ENCODE data around the gene UTP4. TPM values are rescaled to one million over a fixed set of nuclear protein-coding genes. Genes with fewer than 3 reads are reported as not detected.

The UTP4 gene
- 51.4 and 54.2 TPM in 2 replicates for total RNA-seq
- long read RNA-seq, transcript UTP4-201 (17 exons, 2,322 nt), result major isoform, 76 of 142 reads
- long read RNA-seq, transcript UTP4-203 (17 exons, 2,186 nt), result minor isoform, 18 of 142 reads
- long read RNA-seq, partial matches to known transcripts, result 31 of 142 reads
- long read RNA-seq, other reads (novel, unspliced or antisense), result 17 of 142 reads

DNA sequence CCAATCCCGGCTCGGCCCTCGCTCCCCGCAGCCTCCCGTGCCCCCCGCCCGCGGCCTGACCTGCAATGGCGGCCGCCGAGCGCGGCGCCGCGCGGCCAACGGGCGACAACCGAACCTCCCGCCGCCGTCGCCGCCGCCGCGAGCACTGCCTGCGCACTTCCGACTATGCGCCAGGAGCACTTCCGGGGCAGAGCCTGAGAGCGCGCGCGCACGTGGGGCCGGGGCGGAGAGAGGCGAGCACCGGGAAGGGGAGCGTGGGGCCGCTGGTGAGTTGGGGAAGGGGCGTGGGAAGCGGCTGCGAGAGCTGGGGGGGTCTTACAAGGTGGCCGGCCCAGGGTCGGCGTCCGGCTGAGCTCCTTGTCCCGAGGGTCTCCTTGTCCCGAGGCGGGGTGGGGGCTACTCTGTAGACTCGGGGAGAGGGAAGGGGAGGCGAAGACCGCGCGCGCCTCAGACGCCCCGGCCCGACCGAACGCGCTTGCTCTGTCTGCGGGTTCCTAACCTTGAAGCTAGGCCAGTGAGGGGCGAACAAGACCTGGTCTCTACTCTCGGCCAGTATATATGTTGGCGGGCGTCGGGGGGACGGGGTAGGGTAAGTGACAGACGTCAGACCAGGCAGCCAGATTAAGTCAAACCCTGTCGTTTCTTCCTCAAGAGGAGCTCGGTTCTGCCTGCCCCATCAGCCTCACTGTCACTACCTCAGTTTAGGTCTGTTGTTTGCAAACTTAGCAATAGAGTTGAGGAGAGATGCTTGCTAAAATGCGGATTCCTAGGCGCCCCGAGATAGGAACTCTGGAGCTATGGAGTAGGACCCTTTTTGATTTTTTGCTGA, at the start of gene UTP4, which contains the start of gene CHTF8:
Gene UTP4 (plus strand): TSS at position 226 of the 829 bp plus-strand sequence. CDS start 811 bp downstream, outside the sequence.
Gene CHTF8 (minus strand): TSS at position 165 of the 829 bp plus-strand sequence. CDS start 11,130 bp downstream, outside the sequence.
- TF ChIP-seq, protein P1, sequence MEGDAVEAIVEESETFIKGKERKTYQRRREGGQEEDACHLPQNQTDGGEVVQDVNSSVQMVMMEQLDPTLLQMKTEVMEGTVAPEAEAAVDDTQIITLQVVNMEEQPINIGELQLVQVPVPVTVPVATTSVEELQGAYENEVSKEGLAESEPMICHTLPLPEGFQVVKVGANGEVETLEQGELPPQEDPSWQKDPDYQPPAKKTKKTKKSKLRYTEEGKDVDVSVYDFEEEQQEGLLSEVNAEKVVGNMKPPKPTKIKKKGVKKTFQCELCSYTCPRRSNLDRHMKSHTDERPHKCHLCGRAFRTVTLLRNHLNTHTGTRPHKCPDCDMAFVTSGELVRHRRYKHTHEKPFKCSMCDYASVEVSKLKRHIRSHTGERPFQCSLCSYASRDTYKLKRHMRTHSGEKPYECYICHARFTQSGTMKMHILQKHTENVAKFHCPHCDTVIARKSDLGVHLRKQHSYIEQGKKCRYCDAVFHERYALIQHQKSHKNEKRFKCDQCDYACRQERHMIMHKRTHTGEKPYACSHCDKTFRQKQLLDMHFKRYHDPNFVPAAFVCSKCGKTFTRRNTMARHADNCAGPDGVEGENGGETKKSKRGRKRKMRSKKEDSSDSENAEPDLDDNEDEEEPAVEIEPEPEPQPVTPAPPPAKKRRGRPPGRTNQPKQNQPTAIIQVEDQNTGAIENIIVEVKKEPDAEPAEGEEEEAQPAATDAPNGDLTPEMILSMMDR (IDR thresholded peaks at IDR 0.05; ENCODE audit: unreplicated experiment), result no peak
- peak; percentile 77 for DNase-seq (ENCODE audit: low spot score, unreplicated experiment)
- Mint-ChIP-seq H3K4me3 (ENCODE audit: low read depth) (peak within 1 kb of the TSS; percentile 99), H3K9me3 (ENCODE audit: low read depth) (no peaks in the 10 kb centered on the region), H3K27ac (peak within 1 kb of the TSS; percentile 97), H3K4me1 (ENCODE audit: low read depth) (peaks cover 34% of the 10 kb centered on the region), H3K27me3 (no peaks in the 10 kb centered on the region), H3K36me3 (ENCODE audit: insufficient read depth) (peaks cover 8% of the 10 kb centered on the region)

DNA sequence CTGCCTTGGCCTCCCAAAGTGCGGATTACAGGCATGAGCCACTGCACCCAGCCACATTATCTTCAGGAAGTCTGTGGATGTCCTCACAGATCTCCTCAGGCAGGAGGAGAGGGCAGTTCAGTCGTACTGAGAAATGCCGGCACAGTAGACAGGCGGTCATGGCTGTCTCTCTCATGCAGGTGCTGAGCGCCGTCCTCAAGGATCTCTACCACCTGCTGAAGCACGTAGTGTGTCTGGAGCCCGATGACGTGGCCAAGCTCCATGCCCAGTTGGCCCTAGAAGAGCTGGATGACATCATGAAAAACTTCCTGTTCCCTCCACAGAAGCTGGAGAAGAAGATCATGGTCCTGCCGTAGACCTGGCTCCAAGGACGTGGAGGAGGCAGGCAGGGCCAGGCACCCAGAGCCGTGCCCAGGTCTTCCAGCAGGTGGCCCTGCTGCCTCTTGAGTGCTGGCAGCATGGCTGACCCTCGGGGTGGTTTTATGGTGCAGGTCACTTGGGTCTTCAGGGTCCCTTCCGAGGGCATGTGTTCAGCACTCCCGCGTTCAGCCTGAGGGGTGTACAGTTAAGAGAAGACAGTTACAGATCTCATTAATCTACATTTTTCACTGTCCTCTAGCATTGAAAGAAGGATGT, 49.0 kb upstream of the UTP4 start:
- H3K4me3 Mint-ChIP-seq (ENCODE audit: low read depth), result no peak overlapping the region
- TF ChIP-seq, protein P1 (IDR thresholded peaks at IDR 0.05; ENCODE audit: unreplicated experiment), result no peak
- H3K9me3 Mint-ChIP-seq (ENCODE audit: low read depth), result no peaks in the 10 kb centered on the region
- no peaks in the 10 kb centered on the region for H3K27me3 Mint-ChIP-seq
- H3K36me3 Mint-ChIP-seq (ENCODE audit: insufficient read depth), result peaks cover 3% of the 10 kb centered on the region
- no peak for DNase-seq (ENCODE audit: low spot score, unreplicated experiment)
- no peak overlapping the region for H3K27ac Mint-ChIP-seq
- H3K4me1 Mint-ChIP-seq (ENCODE audit: low read depth), result peaks cover 1% of the 10 kb centered on the region

DNA sequence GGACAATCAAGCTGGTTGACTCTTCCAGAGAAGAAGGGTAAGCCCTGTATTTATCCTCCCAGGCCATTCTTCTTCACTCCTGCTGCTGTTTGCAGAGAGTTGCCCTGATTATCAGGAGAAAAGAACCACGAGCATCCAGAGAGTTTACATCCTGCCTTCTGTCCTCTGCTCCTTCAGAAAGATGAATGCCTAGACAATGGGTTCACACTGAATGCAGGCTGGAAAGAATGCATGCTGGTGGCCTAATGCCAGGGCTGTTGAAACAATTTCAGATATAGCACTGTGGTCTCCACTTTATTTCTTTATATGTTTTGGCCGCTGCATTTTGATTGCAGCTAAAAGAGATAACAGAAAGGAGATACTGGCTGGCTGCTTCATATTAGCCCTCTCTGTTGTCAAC, 48.2 kb upstream of the UTP4 start:
- Mint-ChIP-seq H3K4me3 (ENCODE audit: low read depth) (no peak overlapping the region), H3K27me3 (no peaks in the 10 kb centered on the region), H3K27ac (no peak overlapping the region), H3K9me3 (ENCODE audit: low read depth) (no peaks in the 10 kb centered on the region), H3K4me1 (ENCODE audit: low read depth) (peaks cover 9% of the 10 kb centered on the region), H3K36me3 (ENCODE audit: insufficient read depth) (peaks cover 3% of the 10 kb centered on the region)
- DNase-seq (ENCODE audit: low spot score, unreplicated experiment), result no peak
- TF ChIP-seq, protein P1 (IDR thresholded peaks at IDR 0.05; ENCODE audit: unreplicated experiment), result no peak

DNA sequence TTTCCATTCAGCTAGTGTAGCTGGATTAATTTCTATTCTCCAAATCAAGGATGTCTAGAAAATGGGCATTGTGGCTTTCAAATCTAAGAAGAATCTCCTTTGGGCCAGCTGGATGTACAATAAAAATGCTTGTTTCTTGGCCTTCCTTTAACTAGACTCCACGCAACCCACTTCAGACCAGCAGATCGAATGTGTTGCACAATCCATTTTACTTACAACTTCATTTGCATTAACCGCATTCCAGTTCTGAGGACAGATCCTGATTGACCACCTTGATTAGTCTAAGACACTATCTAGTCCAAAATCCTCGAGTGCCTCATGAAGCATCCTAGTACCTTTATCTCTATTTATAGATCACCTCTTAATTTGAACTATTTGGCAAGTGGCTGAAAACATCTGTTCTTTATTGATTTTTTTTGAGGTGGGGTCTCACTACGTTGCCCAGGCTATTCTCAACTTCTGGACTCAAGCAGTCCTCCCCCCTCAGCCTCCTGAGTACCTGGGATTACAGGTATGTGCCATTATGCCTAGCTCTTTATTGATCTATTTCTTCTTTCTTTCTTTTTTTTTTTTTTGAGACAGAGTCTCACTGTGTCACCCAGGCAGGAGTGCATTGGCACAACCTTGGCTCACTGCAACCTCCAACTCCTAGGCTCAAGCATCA, 47.3 kb upstream of the UTP4 start:
- TF ChIP-seq, protein P1 (IDR thresholded peaks at IDR 0.05; ENCODE audit: unreplicated experiment), result no peak
- peaks cover 3% of the 10 kb centered on the region for H3K36me3 Mint-ChIP-seq (ENCODE audit: insufficient read depth)
- H3K4me3 Mint-ChIP-seq (ENCODE audit: low read depth), result no peak overlapping the region
- H3K27ac Mint-ChIP-seq, result no peak overlapping the region
- H3K9me3 Mint-ChIP-seq (ENCODE audit: low read depth), result no peaks in the 10 kb centered on the region
- peaks cover 15% of the 10 kb centered on the region for H3K4me1 Mint-ChIP-seq (ENCODE audit: low read depth)
- no peaks in the 10 kb centered on the region for H3K27me3 Mint-ChIP-seq
- DNase-seq (ENCODE audit: low spot score, unreplicated experiment), result no peak

DNA sequence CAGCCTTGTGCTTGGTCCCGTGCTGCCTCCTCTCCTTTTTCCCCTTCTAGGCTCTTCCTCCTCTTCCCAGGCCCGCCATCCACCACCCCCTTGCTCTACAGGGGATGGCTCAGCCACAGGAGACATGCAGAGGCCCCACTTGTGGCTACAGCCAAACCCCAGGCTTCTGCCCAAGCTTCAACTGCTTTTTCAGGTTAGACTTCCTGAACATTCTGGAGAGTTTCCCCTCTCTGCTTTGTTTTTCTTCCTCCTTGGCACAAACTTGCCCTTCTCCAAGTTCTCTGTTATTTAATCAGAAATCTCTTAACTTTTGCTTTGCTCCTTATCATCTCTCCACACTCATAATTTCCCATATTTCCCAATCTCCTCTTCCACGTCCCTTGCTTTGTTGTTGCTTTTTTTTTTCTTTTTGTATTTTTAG, 45.3 kb upstream of the UTP4 start:
- H3K36me3 Mint-ChIP-seq (ENCODE audit: insufficient read depth), result peaks cover 3% of the 10 kb centered on the region
- TF ChIP-seq, protein P1 (IDR thresholded peaks at IDR 0.05; ENCODE audit: unreplicated experiment), result no peak
- H3K4me1 Mint-ChIP-seq (ENCODE audit: low read depth), result peaks cover 15% of the 10 kb centered on the region
- no peak for DNase-seq (ENCODE audit: low spot score, unreplicated experiment)
- peak overlapping the region; percentile 75 for H3K27ac Mint-ChIP-seq
- no peak overlapping the region for H3K4me3 Mint-ChIP-seq (ENCODE audit: low read depth)
- no peaks in the 10 kb centered on the region for H3K27me3 Mint-ChIP-seq
- no peaks in the 10 kb centered on the region for H3K9me3 Mint-ChIP-seq (ENCODE audit: low read depth)
